ENCODE results near the gene SRPK3. TPM values are rescaled to one million over a fixed set of nuclear protein-coding genes. Genes with fewer than 3 reads are reported as not detected.

Gene SRPK3
- total RNA-seq, 2 experiments from 2014 or later, result 0.09 TPM; not detected in 1

DNA sequence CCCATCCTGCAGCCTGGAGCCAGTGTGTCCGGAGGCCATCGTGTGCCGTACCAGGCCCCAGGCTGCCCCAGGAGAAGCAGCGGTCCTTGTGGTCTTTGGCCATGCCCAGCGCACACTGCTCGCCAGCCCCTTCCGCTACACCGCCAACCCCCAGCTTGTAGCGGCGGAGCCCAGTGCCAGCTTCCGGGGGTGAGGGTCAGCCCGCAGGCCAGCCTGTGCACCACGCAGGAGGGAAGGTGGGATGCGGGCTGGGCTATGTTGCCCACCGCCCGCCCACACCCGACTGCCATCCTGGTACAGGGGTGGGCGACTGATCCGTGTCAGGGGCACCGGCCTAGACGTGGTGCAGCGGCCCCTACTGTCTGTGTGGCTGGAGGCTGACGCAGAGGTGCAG is 7.6 kb upstream of the SRPK3 start:
- H3K4me3 Mint-ChIP-seq, result no peak overlapping the region
- DNase-seq (no peak), ATAC-seq (no peak)
- no peaks in the 10 kb centered on the region for H3K9me3 Mint-ChIP-seq
- intact Hi-C loops (cut with micrococcal nuclease), result no loop called here
- no peaks in the 10 kb centered on the region for H3K4me1 Mint-ChIP-seq (ENCODE audit: low read depth)
- ChIA-PET CTCF (no interaction called here), POLR2A (no interaction called here)
- H3K27ac Mint-ChIP-seq, result no peak overlapping the region
- TF ChIP-seq, protein P1, sequence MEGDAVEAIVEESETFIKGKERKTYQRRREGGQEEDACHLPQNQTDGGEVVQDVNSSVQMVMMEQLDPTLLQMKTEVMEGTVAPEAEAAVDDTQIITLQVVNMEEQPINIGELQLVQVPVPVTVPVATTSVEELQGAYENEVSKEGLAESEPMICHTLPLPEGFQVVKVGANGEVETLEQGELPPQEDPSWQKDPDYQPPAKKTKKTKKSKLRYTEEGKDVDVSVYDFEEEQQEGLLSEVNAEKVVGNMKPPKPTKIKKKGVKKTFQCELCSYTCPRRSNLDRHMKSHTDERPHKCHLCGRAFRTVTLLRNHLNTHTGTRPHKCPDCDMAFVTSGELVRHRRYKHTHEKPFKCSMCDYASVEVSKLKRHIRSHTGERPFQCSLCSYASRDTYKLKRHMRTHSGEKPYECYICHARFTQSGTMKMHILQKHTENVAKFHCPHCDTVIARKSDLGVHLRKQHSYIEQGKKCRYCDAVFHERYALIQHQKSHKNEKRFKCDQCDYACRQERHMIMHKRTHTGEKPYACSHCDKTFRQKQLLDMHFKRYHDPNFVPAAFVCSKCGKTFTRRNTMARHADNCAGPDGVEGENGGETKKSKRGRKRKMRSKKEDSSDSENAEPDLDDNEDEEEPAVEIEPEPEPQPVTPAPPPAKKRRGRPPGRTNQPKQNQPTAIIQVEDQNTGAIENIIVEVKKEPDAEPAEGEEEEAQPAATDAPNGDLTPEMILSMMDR (IDR thresholded peaks at IDR 0.05), result no peak
- H3K27me3 Mint-ChIP-seq, result no peaks in the 10 kb centered on the region
- no peaks in the 10 kb centered on the region for H3K36me3 Mint-ChIP-seq (ENCODE audit: low read depth)

DNA sequence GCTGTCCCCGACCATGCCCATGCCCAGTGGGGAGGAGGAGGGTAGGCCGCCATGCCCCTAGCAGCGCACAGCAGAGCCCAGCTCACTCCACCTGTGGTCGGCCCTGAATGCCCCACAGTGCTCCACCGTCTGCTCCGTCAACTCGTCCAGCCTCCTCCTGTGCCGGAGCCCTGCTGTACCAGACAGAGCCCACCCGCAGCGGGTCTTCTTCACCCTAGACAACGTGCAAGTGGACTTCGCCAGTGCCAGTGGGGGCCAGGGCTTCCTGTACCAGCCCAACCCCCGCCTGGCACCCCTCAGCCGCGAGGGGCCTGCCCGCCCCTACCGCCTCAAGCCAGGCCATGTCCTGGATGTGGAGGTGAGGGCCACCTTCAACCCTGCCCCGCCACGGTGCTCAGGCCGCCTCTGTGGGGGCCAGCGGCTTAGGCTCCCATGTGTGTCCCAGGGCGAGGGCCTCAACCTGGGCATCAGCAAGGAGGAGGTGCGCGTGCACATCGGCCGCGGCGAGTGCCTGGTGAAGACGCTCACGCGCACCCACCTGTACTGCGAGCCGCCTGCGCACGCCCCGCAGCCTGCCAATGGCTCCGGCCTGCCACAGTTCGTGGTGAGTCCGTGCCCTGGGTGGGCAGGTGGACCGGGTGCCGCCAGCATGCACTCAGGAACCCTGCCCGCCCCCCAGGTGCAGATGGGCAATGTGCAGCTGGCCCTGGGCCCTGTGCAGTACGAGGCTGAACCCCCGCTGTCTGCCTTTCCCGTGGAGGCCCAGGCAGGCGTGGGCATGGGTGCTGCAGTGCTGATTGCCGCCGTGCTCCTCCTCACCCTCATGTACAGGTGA is 6.9 kb upstream of the SRPK3 start:
- ATAC-seq (no peak), DNase-seq (no peak)
- intact Hi-C loops (cut with micrococcal nuclease), result no loop called here
- H3K4me1 Mint-ChIP-seq (ENCODE audit: low read depth), result no peaks in the 10 kb centered on the region
- no peak overlapping the region for H3K4me3 Mint-ChIP-seq
- H3K36me3 Mint-ChIP-seq (ENCODE audit: low read depth), result no peaks in the 10 kb centered on the region
- ChIA-PET POLR2A (no interaction called here), CTCF (no interaction called here)
- H3K9me3 Mint-ChIP-seq, result no peaks in the 10 kb centered on the region
- H3K27ac Mint-ChIP-seq, result no peak overlapping the region
- TF ChIP-seq, protein P1 (IDR thresholded peaks at IDR 0.05), result no peak
- H3K27me3 Mint-ChIP-seq, result no peaks in the 10 kb centered on the region

DNA sequence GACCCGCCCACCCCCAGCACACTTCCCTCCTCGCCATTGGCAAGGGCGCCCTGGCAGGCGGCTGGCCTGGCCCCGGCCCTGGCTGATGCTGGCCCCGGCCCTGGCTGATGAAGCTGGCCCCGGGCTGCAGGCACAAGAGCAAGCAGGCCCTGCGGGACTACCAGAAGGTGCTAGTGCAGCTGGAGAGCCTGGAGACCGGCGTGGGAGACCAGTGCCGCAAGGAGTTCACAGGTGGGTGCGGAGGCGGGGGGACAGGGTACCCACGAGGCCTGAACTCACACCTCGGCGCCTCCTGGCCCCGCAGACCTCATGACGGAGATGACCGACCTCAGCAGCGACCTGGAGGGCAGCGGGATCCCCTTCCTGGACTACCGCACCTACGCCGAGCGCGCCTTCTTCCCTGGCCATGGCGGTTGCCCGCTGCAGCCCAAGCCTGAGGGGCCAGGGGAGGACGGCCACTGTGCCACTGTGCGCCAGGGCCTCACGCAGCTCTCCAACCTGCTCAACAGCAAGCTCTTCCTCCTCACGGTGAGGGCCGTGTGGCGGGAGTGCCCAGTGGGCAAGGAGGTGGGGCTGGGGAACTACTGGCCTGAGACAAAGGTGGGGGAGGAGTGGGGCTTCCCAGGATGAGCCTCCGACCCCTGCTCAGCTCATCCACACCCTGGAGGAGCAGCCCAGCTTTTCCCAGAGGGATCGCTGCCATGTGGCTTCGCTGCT is 6.1 kb upstream of the SRPK3 start:
- no peaks in the 10 kb centered on the region for H3K36me3 Mint-ChIP-seq (ENCODE audit: low read depth)

DNA sequence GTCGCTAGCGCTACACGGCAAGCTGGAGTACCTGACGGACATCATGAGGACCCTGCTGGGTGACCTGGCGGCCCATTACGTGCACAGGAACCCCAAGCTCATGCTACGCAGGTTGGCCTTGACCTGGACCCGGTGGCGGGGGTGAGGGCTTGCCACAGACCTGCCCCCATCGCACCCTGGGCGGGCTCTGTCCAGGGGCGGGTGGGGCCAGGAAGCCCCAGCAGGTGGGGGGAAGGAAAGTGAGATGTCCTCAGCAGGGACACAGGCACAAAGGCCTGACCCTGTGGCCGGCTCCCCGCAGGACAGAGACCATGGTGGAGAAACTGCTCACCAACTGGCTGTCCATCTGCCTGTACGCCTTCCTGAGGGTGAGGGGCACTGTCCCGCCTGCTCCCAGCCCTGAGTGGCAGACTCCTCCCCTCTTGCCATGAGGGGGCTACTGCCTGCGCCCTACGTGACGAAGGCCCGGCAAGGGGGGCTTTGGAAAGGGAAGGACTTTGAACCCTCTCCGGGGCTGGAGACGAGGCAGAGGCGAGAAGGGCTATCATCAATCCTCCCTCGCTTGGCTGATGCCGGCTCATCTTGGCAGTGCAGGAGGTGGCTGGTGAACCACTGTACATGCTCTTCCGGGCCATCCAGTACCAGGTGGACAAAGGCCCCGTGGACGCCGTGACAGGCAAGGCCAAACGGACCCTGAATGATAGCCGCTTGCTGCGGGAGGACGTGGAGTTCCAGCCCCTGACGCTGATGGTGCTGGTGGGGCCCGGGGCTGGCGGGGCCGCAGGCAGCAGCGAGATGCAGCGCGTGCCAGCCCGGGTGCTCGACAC is 5.3 kb upstream of the SRPK3 start:
- TF ChIP-seq, protein P1 (IDR thresholded peaks at IDR 0.05), result no peak
- H3K9me3 Mint-ChIP-seq, result no peaks in the 10 kb centered on the region
- H3K4me1 Mint-ChIP-seq (ENCODE audit: low read depth), result no peaks in the 10 kb centered on the region
- H3K27ac Mint-ChIP-seq, result no peak overlapping the region
- H3K36me3 Mint-ChIP-seq (ENCODE audit: low read depth), result no peaks in the 10 kb centered on the region
- ChIA-PET POLR2A (no interaction called here), CTCF (no interaction called here)
- ATAC-seq, result no peak
- no peak overlapping the region for H3K4me3 Mint-ChIP-seq
- intact Hi-C loops (cut with micrococcal nuclease), result no loop called here
- DNase-seq, result no peak
- H3K27me3 Mint-ChIP-seq, result peaks cover 5% of the 10 kb centered on the region

More for the DNA sequence above, 6.1 kb upstream of the SRPK3 start:
- CTCF ChIA-PET, result no interaction called here
- POLR2A ChIA-PET, result no interaction called here
- DNase-seq (no peak), ATAC-seq (no peak)
- intact Hi-C loops (cut with micrococcal nuclease), result no loop called here
- TF ChIP-seq, protein P1 (IDR thresholded peaks at IDR 0.05), result no peak
- Mint-ChIP-seq H3K4me1 (ENCODE audit: low read depth) (no peaks in the 10 kb centered on the region), H3K9me3 (no peaks in the 10 kb centered on the region), H3K4me3 (no peak overlapping the region), H3K27ac (no peak overlapping the region), H3K27me3 (peaks cover 1% of the 10 kb centered on the region)
